ENCODE results near the gene LAMB1. TPM values are rescaled to one million over a fixed set of nuclear protein-coding genes. Genes with fewer than 3 reads are reported as not detected.
A peak's percentile ranks its signal among the peaks of the same experiment; 100 is the strongest.

LAMB1 gene
- total and polyA plus RNA-seq, 2 of the 13 experiments (the other 11 are each of a cell fraction or from before 2014, with no cell fraction given) = 109 to 124 TPM

DNA sequence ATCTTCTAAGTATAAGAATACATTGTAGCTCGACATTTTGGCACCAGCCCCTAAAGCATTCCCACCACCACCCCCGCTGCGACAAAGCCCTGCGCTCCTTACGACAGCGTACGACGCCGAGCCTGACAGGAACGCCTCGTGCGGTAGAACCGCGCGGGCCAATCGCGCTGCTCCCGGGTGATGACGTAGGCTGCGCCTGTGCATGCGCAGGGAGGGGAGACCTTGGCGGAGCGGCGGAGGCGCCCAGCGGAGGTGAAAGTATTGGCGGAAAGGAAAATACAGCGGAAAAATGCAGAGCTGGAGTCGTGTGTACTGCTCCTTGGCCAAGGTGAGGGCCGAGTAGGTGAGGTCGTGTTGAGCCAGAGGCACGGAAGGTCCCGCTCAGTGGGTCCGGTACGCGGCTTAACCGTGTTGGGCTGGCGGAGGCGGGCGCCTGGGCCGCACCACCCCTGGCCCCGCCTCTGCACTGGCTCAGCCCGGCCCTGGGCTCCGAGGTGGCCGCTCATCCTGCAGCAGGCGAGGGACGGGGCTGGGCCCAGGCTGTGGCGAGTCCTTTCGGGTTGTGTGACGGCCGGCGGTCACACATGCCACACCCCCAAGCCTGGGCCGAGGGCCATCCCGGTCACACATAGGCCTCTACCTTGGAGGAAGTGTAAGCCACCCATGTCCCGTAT lies 111.9 kb downstream of the LAMB1 start, which contains the start of gene DLD (continued):
- TF ChIP-seq, protein P1, sequence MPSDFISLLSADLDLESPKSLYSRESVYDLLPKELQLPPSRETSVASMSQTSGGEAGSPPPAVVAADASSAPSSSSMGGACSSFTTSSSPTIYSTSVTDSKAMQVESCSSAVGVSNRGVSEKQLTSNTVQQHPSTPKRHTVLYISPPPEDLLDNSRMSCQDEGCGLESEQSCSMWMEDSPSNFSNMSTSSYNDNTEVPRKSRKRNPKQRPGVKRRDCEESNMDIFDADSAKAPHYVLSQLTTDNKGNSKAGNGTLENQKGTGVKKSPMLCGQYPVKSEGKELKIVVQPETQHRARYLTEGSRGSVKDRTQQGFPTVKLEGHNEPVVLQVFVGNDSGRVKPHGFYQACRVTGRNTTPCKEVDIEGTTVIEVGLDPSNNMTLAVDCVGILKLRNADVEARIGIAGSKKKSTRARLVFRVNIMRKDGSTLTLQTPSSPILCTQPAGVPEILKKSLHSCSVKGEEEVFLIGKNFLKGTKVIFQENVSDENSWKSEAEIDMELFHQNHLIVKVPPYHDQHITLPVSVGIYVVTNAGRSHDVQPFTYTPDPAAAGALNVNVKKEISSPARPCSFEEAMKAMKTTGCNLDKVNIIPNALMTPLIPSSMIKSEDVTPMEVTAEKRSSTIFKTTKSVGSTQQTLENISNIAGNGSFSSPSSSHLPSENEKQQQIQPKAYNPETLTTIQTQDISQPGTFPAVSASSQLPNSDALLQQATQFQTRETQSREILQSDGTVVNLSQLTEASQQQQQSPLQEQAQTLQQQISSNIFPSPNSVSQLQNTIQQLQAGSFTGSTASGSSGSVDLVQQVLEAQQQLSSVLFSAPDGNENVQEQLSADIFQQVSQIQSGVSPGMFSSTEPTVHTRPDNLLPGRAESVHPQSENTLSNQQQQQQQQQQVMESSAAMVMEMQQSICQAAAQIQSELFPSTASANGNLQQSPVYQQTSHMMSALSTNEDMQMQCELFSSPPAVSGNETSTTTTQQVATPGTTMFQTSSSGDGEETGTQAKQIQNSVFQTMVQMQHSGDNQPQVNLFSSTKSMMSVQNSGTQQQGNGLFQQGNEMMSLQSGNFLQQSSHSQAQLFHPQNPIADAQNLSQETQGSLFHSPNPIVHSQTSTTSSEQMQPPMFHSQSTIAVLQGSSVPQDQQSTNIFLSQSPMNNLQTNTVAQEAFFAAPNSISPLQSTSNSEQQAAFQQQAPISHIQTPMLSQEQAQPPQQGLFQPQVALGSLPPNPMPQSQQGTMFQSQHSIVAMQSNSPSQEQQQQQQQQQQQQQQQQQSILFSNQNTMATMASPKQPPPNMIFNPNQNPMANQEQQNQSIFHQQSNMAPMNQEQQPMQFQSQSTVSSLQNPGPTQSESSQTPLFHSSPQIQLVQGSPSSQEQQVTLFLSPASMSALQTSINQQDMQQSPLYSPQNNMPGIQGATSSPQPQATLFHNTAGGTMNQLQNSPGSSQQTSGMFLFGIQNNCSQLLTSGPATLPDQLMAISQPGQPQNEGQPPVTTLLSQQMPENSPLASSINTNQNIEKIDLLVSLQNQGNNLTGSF (CRISPR knock-in tag; IDR thresholded peaks at IDR 0.05) = peak; percentile 72; the same call in 1 of the 2 replicates
- TF ChIP-seq, protein P2, sequence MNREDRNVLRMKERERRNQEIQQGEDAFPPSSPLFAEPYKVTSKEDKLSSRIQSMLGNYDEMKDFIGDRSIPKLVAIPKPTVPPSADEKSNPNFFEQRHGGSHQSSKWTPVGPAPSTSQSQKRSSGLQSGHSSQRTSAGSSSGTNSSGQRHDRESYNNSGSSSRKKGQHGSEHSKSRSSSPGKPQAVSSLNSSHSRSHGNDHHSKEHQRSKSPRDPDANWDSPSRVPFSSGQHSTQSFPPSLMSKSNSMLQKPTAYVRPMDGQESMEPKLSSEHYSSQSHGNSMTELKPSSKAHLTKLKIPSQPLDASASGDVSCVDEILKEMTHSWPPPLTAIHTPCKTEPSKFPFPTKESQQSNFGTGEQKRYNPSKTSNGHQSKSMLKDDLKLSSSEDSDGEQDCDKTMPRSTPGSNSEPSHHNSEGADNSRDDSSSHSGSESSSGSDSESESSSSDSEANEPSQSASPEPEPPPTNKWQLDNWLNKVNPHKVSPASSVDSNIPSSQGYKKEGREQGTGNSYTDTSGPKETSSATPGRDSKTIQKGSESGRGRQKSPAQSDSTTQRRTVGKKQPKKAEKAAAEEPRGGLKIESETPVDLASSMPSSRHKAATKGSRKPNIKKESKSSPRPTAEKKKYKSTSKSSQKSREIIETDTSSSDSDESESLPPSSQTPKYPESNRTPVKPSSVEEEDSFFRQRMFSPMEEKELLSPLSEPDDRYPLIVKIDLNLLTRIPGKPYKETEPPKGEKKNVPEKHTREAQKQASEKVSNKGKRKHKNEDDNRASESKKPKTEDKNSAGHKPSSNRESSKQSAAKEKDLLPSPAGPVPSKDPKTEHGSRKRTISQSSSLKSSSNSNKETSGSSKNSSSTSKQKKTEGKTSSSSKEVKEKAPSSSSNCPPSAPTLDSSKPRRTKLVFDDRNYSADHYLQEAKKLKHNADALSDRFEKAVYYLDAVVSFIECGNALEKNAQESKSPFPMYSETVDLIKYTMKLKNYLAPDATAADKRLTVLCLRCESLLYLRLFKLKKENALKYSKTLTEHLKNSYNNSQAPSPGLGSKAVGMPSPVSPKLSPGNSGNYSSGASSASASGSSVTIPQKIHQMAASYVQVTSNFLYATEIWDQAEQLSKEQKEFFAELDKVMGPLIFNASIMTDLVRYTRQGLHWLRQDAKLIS (CRISPR knock-in tag; IDR thresholded peaks at IDR 0.05) = no peak
- TF ChIP-seq, protein P3, sequence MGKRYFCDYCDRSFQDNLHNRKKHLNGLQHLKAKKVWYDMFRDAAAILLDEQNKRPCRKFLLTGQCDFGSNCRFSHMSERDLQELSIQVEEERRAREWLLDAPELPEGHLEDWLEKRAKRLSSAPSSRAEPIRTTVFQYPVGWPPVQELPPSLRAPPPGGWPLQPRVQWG (CRISPR knock-in tag; IDR thresholded peaks at IDR 0.05; ENCODE audit: borderline replicate concordance, low read depth) = no peak
- no peak for TF ChIP-seq FOXA1 (IDR thresholded peaks at IDR 0.05)
- peak; percentile 7; the same call in 1 of the 2 replicates for TF ChIP-seq FOXA1 (CRISPR knock-in tag; IDR thresholded peaks at IDR 0.05)
- TF ChIP-seq, protein P4, sequence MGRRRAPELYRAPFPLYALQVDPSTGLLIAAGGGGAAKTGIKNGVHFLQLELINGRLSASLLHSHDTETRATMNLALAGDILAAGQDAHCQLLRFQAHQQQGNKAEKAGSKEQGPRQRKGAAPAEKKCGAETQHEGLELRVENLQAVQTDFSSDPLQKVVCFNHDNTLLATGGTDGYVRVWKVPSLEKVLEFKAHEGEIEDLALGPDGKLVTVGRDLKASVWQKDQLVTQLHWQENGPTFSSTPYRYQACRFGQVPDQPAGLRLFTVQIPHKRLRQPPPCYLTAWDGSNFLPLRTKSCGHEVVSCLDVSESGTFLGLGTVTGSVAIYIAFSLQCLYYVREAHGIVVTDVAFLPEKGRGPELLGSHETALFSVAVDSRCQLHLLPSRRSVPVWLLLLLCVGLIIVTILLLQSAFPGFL (CRISPR knock-in tag; IDR thresholded peaks at IDR 0.05) = no peak
- TF ChIP-seq, protein P5, sequence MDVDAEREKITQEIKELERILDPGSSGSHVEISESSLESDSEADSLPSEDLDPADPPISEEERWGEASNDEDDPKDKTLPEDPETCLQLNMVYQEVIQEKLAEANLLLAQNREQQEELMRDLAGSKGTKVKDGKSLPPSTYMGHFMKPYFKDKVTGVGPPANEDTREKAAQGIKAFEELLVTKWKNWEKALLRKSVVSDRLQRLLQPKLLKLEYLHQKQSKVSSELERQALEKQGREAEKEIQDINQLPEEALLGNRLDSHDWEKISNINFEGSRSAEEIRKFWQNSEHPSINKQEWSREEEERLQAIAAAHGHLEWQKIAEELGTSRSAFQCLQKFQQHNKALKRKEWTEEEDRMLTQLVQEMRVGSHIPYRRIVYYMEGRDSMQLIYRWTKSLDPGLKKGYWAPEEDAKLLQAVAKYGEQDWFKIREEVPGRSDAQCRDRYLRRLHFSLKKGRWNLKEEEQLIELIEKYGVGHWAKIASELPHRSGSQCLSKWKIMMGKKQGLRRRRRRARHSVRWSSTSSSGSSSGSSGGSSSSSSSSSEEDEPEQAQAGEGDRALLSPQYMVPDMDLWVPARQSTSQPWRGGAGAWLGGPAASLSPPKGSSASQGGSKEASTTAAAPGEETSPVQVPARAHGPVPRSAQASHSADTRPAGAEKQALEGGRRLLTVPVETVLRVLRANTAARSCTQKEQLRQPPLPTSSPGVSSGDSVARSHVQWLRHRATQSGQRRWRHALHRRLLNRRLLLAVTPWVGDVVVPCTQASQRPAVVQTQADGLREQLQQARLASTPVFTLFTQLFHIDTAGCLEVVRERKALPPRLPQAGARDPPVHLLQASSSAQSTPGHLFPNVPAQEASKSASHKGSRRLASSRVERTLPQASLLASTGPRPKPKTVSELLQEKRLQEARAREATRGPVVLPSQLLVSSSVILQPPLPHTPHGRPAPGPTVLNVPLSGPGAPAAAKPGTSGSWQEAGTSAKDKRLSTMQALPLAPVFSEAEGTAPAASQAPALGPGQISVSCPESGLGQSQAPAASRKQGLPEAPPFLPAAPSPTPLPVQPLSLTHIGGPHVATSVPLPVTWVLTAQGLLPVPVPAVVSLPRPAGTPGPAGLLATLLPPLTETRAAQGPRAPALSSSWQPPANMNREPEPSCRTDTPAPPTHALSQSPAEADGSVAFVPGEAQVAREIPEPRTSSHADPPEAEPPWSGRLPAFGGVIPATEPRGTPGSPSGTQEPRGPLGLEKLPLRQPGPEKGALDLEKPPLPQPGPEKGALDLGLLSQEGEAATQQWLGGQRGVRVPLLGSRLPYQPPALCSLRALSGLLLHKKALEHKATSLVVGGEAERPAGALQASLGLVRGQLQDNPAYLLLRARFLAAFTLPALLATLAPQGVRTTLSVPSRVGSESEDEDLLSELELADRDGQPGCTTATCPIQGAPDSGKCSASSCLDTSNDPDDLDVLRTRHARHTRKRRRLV (CRISPR knock-in tag; IDR thresholded peaks at IDR 0.05) = no peak
- TF ChIP-seq, protein P6, sequence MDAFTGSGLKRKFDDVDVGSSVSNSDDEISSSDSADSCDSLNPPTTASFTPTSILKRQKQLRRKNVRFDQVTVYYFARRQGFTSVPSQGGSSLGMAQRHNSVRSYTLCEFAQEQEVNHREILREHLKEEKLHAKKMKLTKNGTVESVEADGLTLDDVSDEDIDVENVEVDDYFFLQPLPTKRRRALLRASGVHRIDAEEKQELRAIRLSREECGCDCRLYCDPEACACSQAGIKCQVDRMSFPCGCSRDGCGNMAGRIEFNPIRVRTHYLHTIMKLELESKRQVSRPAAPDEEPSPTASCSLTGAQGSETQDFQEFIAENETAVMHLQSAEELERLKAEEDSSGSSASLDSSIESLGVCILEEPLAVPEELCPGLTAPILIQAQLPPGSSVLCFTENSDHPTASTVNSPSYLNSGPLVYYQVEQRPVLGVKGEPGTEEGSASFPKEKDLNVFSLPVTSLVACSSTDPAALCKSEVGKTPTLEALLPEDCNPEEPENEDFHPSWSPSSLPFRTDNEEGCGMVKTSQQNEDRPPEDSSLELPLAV (CRISPR knock-in tag; conservative IDR thresholded peaks at IDR 0.05; ENCODE audit: low read depth) = no peak; the same call in 1 of the 2 replicates
- peak; percentile 32 for TF ChIP-seq PTBP1 (IDR thresholded peaks at IDR 0.05; ENCODE audit: low read depth, low read length, poor library complexity, severe bottlenecking)

All from HepG2 (cell line).